HG02588 (cell line): ENCODE data around the gene POGZ.

Experiments
- ATAC-seq: cut with Tn5 transposase; IDR thresholded peaks from one replicate; pipeline ENCODE4 v1.9.1; 2021; ENCODE audit warnings: mild to moderate bottlenecking, moderate library complexity; ENCODE audit not compliant: unreplicated experiment

Gene POGZ

GRCh38 chr1:151384584-151384983 is 74.7 kb downstream of the POGZ start:
- ATAC-seq = no peak

- ATAC-seq = no peak
Observed at GRCh38 chr1:151377150-151377884, 82.0 kb downstream of the POGZ start.

GRCh38 chr1:151373196-151373595 is 86.1 kb downstream of the POGZ start:
- ATAC-seq = no peak

GRCh38 chr1:151372058-151372934 is 87.0 kb downstream of the POGZ start, which contains the start of gene SELENBP1:
Gene SELENBP1 (minus strand): TSS chr1:151372705. CDS start chr1:151372641, 64 bp downstream.
- no peak for ATAC-seq

- no peak for ATAC-seq
Observed at GRCh38 chr1:151371370-151372057, 87.8 kb downstream of the POGZ start.

- no peak for ATAC-seq
Observed at GRCh38 chr1:151370211-151370911, 88.9 kb downstream of the POGZ start.

- no peak for ATAC-seq
Observed at GRCh38 chr1:151369621-151370048, 89.7 kb downstream of the POGZ start.

GRCh38 chr1:151369302-151369610 is 90.0 kb downstream of the POGZ start:
- ATAC-seq = no peak

GRCh38 chr1:151368393-151369301 is 90.6 kb downstream of the POGZ start:
- ATAC-seq = no peak

- ATAC-seq = no peak
Observed at GRCh38 chr1:151367658-151368392, 91.5 kb downstream of the POGZ start.

GRCh38 chr1:151364996-151365395 is 94.3 kb downstream of the POGZ start:
- no peak for ATAC-seq

GRCh38 chr1:151362308-151363155 is 96.8 kb downstream of the POGZ start:
- ATAC-seq = no peak

GRCh38 chr1:151361883-151362282 is 97.4 kb downstream of the POGZ start:
- ATAC-seq = no peak

- ATAC-seq = no peak
Observed at GRCh38 chr1:151356696-151357095, 102.6 kb downstream of the POGZ start.
